OCI-M2 (cell line): ENCODE measurements around the gene INO80D.
"Not testable (repeated sequence)": the region's sequence is repeated elsewhere in the genome, so short reads cannot be mapped to it uniquely, and the experiment has no call there.

Source experiments
- DNase-seq: peaks from one replicate; lab custom pipeline; 2025; ENCODE audit not compliant: unreplicated experiment; lab: John Stamatoyannopoulos, UW

Gene INO80D

GRCh38 chr2:206084870-206085741 lies 868 bp downstream of the INO80D start:
- DNase-seq = no peak

DNA sequence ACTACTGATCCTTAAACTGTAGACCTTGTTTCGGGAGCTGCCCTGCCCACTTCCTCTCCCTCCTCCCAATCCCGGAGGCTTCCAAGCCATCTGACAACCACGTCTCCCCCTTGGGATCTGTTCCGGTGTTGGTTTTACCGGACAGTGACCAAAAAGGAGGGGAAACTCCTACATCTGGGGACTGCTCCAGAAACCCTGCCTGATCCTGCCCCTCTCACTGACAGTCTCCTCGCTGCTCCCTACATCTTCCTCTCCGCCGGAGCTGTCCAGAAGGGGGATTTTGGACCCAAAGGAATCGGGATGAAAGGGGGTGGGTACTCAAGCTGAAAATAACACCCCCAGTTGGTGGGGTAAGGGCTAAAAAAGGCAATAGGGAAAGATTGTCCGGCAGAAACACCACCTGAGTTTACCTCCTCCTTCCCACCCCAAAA lies 1.5 kb downstream of the INO80D start:
- no peak for DNase-seq

DNA sequence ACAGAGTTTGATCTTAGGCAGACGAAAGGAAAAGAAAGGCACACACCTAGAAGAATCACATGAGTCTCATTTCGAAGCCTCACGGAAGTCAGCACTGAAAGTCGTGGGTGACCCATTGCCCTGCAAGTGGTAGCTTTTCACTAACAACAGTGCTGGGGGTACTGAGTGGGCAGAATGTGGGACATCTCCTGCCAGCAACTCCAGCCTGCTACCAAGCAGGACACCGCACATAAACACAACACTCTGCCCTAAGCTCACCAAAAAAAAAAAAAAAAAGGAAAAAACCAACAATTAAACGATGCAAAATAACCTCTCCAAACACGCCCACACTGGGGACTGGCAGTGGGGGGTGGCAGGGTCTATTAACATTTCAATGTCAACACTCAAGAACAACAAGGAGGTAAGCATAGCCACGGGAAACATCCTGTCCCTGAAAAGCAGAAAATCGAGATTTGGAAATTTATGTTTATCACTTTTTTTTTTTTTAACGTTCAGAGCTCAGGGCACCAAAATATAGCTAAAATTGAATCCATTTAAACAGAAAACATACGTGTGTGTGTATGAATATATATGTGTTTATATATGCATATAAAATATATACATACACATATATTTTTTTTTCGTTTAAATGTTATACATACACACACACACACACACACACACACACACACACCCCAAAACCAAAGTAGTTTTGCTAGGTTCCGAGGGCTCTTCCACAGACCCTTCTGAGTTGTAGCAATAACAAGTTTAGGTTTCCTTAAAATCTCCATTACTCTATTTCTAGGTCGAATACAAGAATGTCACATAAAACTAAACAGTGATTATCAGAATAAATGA lies 2.2 kb downstream of the INO80D start:
- no peak for DNase-seq

DNA sequence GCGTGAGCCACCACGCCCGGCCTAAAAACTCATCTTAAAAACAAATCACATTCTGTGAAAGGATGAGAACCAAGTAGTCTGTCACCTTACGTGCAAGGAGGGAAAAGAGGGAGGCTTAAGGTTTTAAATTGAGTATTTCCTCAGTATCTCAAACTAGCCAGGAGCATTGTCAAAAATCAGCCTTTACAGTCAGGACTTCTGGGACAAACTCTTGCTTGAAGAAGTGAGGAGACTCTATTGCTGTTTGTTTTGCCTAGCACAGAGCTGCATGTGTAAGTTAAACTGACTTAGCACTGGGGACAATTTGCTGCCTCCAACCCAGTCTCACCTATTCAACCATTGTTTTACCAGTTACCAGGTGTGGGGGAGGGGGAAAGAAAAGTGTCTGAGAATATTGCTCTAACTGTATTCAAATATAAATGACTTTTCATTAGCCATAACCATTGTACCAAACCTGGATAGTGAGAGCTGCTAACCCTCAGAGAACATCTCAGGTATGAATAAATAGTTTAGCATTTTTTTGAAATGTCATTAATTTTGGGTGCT lies 3.6 kb downstream of the INO80D start:
- DNase-seq = no peak

DNA sequence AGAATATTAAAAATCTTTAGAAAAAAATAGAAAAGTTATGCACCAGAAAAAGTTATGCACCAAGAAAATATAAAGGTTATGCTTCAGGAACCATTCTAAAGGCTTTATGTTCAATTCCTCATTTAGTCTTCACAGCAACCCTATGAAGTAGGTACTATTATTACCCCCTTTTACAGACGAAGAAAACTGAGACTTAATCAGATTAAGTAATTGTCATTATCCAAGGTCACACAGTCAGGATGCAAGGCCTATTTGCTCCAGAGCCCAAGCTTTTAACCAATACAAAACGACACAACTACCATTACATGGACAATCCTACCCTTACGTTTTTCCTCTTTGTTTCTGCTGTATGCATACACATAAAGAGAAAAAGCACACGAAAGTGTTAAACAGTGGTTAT lies 5.0 kb downstream of the INO80D start:
- no peak for DNase-seq

- no peak for DNase-seq
These were observed 6.1 kb downstream of the INO80D start for GRCh38 chr2:206079699-206080465.

- DNase-seq = not testable (repeated sequence)
These were observed 8.1 kb downstream of the INO80D start for GRCh38 chr2:206077879-206078278.

DNA sequence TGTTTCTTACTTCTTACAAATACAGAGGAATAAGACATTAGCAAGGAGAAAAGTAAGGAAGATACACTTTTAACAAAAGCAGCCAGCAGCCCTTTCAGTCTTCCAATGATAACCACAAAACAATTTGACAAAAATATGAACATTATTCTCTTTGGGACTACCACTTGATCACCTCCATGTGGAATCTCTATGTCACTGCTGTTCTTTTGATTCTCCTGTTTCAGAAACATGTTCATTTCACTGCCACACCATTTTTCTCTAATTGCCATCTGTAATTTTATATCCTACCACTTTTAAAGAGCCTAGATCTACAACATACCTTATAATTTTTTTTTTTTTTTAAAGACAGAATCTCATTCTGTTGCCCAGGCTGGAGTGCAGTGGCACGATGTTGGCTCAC lies 10.9 kb downstream of the INO80D start:
- no peak for DNase-seq

GRCh38 chr2:206071807-206072206 lies 14.2 kb downstream of the INO80D start:
- DNase-seq = no peak

- DNase-seq = no peak
These were observed 16.6 kb downstream of the INO80D start for GRCh38 chr2:206069417-206069816.

DNA sequence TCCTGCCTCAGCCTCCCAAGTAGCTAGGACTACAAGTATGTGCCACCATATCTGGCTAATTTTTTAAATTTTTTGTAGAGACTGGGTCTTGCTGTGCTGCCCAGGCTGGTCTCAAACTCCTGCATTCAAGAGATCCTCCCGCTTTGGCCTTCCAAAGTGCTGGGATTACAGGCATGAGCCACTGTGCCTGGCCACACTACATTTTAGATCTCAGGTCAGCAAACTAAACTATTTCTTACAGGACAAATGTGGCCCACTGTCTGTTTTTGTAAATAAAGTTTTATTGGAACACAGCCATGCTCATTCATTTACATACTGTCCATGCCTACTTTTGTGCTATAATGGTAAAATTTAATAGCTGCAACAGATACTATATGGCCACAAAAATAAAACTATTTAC lies 17.8 kb downstream of the INO80D start:
- DNase-seq = no peak

DNA sequence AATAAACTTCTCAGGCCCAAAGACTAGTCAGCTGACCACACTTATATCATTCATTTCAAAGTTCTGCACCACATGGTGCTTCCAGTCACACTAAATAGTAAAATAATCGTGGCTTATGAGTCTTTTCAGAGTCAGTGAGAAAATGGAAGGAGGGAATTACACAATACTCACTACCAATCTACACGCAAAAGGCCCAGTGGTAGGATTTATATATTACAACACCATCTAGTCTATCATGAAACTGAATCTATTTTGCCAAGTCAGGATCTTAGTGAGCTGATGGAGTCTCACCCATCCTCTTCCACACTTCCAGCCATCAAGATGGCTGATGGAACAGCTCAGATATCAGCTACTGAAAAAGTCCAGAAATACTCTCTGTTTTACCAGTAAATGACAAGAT lies 21.9 kb downstream of the INO80D start:
- DNase-seq = no peak

DNA sequence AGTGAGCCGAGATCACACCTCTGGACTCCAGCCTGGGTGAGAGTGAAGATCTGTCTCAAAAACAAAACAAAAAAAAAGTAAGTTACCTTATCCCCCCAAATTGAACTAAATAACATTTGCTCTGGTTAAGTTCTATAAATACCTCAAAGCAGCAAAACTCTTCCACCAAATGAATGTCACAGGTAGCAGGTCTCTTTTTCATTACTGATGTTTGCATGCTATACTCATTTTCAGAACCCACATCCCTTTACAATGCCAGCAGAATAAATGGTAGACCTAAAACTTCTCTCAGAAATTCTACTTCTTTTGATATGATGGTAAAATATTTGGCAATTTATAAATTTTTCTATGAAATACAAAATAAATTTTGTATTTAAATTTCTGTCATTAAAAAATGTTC lies 22.3 kb downstream of the INO80D start:
- no peak for DNase-seq

- DNase-seq = no peak
These were observed 23.2 kb downstream of the INO80D start for GRCh38 chr2:206062724-206063123.

DNA sequence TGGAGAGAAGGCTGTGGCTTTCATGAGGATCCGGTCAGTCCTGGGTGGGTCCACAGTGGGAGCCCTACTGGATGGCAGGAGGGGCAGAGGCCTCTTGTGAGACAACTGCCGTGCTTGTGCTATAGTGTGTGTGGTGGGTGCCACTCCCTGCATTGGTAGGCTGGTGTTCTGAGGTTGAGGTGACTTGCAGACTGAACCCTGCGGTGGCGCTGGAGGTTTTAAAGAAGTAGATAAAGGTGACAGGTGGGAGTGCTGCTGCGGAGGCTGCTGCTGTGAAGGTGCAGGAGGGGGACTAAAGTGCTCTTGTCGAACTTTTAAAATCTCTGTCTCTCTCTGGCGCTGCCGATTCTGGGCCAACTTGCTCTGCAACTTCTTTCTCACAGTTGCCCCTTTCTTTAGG lies 29.7 kb downstream of the INO80D start:
- DNase-seq = no peak

DNA sequence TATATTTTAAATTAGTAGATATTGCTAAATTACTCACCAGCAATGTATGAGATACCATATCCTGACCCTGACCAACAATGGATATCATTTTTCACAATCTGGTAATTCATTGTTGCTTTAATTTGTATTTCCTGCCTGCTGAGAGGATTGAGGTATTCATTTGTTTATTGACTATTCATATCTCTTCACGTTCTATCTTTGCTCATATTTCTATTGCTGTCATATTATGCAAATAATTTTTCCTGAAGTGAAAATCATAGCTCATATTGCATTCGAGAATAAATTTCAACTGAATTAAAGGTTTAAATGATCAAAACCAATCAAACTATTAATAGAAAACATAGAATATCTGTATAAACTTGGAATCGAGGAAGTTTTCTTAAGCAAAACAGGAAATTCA lies 31.0 kb downstream of the INO80D start:
- no peak for DNase-seq

GRCh38 chr2:206051912-206052311 lies 34.1 kb downstream of the INO80D start:
- DNase-seq = no peak

- DNase-seq = no peak
These were observed 36.6 kb downstream of the INO80D start for GRCh38 chr2:206049392-206049791.

GRCh38 chr2:206045251-206045650 lies 40.7 kb downstream of the INO80D start:
- DNase-seq = no peak

- DNase-seq = no peak
These were observed 45.4 kb downstream of the INO80D start for GRCh38 chr2:206040525-206040924.

DNA sequence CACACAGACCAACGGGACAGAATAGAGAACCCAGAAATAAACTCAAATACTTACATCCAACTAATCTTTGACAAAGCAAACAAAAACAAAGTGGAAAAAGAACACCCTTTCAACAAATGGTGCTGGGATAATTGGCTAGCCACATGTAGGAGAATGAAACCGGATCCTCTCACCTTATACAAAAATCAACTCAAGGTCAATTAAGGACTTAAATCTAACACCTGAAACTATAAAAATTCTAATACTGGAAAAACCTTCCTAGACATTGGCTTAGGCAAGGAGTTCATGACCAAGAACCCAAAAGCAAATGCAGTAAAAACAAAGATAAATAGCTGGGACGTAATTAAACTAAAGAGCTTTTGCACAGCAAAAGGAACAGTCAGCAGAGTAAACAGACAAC lies 50.6 kb downstream of the INO80D start:
- DNase-seq = not testable (repeated sequence)
